CD1c-positive myeloid dendritic cell (primary cell): ENCODE measurements around the gene CNTN2.

ENCODE experiments used
- DNase-seq: peaks from one replicate; pipeline ENCODE4 v3.0.0-alpha.2; 2016; ENCODE audit errors: extremely low spot score

Gene CNTN2

GRCh38 chr1:205024679-205025078, 18.3 kb upstream of the CNTN2 start:
- no peak for DNase-seq

GRCh38 chr1:205025239-205025638, 17.8 kb upstream of the CNTN2 start:
- DNase-seq: no peak

- DNase-seq: no peak
These were observed 16.8 kb upstream of the CNTN2 start for GRCh38 chr1:205026181-205026580.

DNA sequence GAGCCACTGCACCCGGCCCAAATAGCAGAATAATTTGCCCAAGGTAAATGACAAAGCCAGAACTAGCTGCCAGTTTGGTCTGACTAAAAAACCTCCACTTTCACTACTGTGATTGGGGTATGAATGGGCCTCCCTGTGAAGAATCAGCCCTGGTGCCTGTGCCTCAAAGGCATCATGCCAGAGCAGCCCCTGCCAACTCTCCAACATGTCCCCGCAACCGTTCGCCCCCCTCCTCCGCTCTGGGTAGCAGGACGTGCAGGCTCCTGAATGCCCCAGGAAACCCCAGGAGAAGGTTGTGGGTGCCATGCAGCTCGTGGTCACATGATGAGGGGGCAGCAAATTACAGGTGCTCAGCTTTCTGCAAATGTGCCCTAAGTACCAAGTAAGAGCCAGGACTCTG, 14.6 kb upstream of the CNTN2 start:
- DNase-seq: no peak

DNA sequence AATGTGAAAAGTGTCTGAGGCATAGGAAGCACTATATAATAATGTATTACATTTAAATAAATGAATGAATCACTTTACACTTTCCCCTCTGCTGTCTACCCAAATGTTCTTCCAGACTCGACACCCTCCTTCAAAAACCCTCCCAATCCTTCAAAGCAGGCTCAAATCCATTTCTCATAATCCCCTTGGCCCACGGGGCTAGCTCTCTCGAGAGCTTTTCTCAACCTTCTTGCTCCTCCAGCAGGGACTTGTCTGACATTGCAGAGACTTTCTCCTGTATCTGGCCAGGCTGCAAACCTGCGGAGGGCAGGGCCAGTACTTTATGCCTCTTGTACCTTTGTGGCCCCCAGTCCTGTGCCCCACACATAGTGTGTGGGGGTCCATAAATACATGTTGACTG, 14.1 kb upstream of the CNTN2 start:
- no peak for DNase-seq

DNA sequence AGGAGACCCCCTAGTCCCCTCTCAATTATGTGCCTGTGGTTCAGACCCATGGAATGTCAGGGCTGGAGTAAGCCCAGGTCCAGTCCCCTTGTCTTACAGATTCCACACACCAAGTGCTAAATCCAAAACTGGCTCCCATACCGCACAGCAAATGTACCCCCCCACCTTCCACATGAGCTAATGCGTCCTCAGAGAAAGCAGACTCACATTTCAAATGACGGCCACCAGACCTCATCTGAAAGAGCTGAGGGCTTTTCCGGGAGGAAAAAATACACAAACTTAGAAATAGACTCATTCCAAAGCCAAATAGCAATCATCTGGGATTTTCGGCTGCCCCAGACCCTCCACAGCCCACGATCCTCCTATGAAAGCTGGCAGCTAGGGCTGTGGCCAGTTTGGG, 12.8 kb upstream of the CNTN2 start:
- DNase-seq: no peak

DNA sequence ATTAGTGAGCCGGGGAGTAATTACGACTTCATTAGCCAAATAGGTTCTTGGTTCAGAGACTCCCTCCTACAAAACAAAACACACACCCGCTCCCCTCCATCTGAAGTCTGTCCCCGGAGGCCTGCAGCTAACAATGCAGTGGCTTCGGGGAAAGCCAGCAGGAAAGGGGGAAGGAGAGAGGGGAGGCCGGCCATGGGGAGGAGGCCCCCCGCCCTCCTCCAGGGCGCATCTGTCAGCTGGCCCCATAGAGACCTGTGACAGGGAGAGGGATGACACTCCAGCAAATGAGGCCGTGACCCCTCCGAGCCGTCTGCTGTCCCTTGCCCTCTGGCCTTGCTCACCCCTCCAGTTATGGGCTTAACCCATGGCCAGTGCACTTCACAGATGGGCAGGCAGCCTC, 12.1 kb upstream of the CNTN2 start:
- DNase-seq: no peak

DNA sequence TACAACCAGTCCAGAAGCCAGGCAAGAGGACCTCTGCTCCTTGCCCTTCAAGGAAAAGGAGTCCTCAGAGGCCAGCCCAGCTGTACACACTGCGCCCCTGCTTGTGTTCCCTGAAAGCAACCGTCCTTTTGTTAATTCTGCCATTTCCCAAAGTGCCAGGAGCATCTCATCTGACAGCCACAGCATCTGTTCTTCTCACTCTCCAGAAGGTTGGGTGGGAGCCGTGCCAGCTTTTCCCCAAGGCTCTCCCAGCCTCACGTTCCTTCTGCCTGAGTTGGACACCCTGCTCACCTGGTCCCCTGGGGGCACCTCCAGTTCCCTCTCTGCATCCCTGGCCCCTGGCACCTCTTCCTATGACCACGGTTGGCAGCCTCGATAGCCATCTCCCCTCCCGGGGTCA, 10.5 kb upstream of the CNTN2 start:
- no peak for DNase-seq

DNA sequence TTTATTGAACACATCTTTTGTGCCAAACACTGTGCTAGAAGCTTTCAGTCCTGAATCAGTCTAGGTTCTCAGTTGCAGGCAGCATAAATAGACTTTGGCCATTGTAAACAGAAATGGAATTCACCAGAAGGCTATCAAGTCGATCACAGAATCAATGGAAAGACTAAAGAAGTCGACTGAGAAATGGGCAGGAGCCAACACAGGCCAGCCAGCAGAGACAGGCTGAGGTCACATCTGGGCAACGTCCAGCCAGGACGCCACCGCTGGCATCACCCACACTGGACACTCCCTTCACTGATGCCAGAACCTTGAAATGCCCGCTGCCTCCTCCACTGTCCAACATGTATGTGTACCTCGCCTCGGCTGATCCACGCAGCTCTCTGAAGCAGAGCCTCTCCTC, 5.5 kb upstream of the CNTN2 start:
- no peak for DNase-seq

DNA sequence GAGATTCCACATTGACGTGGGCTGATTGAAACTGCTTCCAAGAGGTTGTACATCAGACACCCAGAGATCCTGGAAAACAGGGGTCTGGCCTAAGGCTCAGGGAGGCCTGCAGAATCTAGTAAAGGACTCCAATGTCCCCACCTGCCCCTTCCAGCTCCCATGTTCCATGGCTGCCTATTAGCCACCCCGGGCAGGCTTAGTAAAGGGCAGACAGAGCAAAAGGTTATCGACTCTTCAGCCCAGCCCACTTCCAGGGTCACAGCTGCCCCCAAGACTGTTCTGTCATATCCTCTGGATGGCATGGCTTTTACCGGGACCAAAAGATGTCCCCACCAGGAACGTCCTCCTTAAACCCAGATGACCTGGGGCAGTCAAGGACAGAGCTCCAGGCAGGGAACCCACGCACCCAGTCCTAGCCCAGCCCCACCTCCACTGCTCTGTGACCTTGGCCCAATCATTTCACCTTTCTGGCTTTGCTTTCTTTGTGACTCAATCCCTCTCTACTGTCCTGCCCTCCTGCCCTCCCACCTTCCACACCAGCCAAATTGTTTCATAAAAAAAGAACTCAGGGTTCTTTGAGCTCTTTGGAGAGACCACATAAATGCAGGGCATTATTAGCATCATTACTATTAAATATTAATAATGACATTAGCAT, 4.8 kb upstream of the CNTN2 start:
- no peak for DNase-seq

DNA sequence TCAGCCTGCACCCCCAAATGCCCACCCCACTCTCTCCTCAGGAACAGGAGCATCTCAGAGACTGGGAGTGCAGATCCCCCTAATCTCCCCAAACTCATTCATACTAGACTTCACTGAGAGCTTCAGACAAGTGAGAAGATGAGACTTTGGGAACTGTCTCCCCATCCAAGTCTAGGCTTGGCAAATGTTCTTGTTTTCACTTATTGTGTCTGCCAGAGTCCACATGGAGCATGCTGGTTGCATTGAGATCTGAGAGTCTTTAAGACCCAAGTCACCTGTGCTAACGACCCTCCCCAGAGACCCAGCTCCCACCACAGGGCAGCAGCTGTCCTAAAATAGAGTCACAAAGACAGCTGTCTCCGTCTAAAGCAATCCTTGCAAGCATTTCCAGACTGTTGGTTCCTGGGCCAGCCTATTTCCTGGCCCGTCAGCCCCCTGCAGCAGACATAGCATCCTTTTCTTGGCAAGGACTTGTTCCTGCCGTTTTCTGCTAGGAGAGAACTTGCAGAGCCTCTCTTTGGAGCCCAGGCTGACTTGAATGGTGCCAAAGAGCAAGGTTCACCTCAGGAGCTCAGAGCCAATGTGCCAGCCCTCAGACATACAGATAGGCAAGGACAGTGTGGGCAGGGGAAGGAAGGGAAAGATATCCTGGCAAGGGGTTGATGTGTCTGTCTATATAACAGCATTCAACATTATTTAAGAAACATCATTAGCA, 1.9 kb upstream of the CNTN2 start:
- DNase-seq: no peak

DNA sequence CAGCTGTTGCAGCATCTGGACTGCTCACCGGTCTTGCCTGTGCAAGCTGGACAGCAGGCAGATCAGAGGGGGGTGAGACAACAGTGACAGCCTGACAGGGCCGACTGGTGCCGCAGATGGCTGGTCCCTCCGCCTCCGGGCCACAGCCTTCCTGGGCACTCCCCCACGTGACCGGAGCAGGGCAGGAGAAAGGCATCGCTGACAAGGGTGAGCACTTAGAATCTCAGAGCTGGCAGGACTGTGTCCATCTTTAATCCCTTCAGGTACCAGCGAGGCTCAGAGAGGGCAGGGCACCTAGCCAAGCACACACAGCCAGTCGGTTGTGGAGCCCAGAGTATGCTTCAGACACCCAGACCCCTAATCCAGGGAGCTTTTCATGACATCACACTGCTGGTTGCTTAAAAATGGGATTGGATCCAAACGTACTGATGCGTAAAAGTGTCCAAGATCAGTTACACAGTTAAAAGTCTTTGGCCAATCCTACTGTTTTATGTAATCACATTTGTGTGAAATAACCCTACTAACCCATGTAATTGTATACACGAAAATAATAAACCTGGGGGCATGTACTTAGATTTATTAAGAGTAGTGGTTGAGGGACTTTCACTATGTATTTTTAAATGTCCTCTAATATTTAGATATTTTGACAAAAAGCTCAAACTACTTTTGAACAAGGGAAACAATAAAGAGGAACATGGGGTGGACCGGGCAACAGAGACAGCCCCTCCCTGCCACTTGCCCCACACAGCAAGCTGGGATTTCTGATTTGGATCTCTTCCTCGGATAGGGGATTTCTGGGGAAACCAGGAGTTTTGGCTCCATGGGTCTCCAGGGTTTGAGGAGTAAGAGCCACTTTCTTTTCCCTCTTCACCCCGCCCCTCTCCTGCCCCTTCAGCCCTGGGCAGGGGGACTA, 758 bp upstream of the CNTN2 start:
- DNase-seq: no peak

GRCh38 chr1:205043866-205044265, 854 bp downstream of the CNTN2 start:
- no peak for DNase-seq

- DNase-seq: no peak
These were observed 1.7 kb downstream of the CNTN2 start for GRCh38 chr1:205044741-205045140.

DNA sequence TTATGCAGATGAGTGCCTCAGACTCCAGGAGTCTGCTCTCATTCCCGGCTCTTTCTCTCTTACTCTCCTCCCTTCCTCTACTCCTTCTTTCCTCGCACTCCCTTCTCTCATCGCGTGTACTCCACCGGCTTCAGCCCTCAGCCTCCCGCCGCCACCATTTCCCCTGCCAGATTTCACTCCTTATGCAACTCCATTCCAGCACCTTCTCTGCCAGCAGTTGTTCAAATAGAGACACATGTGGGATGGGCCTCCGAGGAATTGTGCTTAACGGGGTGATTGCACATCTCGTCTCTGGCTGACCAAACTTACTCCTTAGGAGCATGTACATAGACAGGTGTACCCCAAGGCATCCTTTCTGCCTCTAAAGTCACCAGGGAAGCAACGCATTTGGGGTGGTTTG, 2.1 kb downstream of the CNTN2 start:
- no peak for DNase-seq

DNA sequence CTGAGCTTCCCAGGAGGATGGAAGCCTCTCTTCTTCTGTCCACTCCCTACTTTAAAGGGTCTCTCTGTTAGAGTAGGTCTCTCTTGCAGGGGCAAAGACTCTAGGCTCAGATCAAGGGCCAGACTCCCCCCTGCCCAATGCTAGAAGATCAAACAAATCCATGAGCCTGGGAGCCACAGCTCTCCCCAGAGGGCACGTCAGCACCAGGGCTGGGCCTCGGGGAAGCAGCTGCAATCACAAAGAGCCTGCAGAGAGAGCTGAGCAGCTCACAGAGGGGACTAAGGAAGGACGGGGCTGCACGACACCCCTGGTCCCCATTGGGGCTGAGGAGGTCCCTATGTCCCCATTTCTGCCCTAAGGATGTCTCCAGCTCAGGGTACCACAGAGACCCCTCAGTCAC, 3.9 kb downstream of the CNTN2 start:
- DNase-seq: no peak

- DNase-seq: no peak
These were observed 4.8 kb downstream of the CNTN2 start for GRCh38 chr1:205047764-205048231.

GRCh38 chr1:205048382-205048781, 5.4 kb downstream of the CNTN2 start:
- no peak for DNase-seq

GRCh38 chr1:205049479-205049878, 6.5 kb downstream of the CNTN2 start:
- no peak for DNase-seq

- no peak for DNase-seq
These were observed 9.7 kb downstream of the CNTN2 start for GRCh38 chr1:205052690-205053089.

DNA sequence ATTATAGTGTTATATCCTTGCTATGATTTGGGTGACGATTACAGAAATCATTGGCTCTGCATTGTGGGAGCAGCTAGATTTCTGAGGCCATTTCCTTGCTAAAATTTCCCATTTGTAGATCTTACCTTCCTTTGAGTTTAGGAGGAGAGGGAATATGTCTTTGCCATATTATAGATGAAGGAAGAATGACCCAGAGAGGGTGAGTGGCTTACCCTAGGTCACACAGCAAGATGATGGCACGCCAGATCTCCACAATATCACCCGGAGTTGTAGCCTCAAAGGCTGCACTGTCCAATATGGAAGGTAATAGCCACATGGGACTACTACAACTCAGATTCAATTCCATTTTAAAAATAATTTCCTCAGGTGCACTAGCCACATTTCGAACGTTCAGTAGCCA, 10.3 kb downstream of the CNTN2 start:
- DNase-seq: no peak

DNA sequence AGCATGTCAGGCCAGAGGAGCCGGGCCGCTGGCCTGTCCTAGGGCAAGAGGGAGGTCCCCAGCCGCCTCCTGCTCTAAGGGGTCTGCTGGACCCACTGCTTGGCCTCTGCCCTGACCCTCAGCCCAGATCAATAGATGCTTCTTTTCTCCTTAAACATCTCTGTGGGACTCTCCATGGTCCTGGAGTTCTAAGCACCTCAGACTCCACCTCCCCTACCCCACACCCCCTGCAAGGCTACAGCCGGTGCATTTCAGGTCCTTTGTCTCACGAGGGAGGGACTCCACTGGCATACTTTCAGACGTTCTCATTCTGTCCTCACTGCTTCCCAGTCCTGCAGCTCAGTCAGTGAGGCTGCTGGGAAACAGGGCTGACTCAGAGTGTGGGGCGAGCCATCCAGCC, 11.0 kb downstream of the CNTN2 start:
- DNase-seq: no peak

DNA sequence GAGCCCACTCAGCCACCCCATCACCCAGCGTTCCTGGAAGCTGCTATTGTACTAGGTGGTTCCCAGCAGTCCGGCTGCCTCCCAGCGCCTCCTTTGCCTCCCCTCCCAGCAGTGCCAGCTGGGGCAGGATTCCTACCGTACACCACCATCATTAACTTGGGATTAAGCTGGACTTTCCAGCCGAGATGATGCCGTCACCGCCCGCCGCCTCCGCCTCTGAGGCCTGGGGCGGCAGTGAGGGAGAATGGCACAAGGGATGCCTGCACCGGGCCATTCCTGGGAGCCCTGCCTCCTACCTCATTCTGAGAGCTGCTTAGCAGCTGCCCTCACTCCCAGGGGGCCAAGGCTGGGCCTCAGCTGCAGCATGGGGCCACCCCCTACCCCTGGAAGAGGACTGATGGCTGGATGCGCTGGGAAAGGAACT, 13.2 kb downstream of the CNTN2 start:
- no peak for DNase-seq
